GM21390 (cell line): ENCODE data around the gene BDNF.

ENCODE experiments used
- ATAC-seq: cut with Tn5 transposase; IDR thresholded peaks from one replicate; pipeline ENCODE4 v1.9.1; 2021; ENCODE audit not compliant: unreplicated experiment

Gene BDNF

GRCh38 chr11:27626938-27627586, 73.2 kb downstream of the BDNF start:
- no peak for ATAC-seq

GRCh38 chr11:27626269-27626937, 73.9 kb downstream of the BDNF start:
- no peak for ATAC-seq

DNA sequence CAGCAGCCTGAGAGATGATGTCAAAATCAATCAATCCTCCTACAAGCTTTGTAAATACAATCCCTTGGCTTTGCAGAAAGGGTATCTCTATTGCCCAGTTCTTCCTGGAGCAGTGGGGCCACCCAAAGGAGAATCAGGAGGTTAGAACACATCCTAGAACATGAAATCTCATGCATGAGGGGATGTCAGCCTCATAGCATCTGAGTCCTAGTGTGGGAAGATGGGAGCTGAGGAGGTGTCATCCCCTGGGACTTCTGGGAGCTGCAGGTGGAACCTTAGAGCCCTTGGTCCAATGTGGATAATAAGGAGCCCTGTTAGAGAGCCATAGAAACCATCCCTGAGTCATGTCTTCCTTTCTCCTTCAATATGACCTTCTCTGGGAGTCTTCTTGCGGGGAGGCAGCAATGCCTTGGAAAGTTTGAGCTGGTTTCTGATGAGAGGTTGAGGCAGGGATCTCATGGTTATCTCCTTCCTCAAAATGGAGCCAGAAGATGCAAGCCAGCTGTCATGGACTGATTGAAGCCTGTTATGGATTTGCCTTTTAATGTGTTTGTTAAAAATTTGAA, 74.8 kb downstream of the BDNF start:
- ATAC-seq, result no peak

DNA sequence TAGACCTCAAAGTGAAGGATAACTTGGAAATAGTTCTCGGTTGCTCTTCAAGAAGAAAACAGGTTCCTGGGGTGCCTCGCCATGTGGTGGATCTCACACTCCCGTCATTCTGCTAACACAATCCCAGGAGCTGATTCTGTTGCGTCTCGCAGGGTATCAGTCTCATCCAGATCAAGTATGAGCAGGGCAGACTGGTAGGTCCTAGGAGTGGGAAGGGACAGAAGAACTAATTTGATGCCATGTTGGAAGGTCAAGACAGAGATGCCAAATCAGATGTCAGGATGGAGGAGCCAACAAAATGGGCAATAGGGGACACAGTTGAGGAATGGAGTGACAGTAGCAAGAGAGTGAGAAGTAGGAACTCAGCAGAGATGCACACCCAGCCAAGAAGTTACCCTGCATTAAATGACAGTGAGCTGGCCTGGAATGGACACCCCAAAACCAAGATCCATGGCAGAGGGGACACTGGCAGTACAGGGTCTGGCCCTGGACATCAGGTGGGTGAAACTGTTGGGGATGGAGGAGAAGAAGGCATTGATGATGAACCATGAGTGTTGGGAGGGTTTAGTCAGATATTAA, 76.2 kb downstream of the BDNF start:
- no peak for ATAC-seq

DNA sequence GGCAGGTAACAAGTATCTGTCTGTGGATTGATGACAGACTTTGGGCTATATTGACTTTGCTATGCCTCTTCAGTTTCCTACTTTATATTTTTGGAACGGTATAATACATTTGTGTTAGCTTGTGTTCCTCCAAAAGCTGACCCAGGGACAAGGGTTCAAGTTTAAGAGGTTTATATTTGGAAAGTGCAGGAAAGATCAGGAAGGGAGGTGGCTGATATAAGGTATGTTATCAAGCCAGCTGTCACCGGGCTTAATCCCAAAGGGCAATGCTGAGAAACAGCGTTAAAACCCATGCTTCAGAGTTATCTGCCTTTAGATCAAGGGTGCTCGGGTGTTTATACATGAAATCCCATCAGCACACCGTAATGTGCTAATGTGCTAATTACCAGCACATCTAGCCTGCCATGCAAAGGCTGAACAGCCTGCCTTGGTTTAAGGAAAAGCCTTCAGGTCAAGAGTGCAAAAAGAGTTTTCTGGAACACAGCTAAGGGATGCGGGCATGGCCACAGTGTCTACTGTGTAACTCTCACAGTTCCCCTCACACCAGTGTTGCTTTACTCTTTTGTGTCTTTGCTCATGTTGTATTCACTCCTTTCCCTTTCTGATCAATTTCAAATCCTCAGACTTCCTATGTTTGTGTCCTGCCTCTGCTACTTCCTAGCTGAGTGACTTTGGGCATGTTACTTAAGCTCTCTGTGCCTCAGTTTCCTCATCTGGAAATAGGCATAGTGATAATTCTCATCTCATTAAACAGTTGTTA, 77.5 kb downstream of the BDNF start:
- no peak for ATAC-seq

DNA sequence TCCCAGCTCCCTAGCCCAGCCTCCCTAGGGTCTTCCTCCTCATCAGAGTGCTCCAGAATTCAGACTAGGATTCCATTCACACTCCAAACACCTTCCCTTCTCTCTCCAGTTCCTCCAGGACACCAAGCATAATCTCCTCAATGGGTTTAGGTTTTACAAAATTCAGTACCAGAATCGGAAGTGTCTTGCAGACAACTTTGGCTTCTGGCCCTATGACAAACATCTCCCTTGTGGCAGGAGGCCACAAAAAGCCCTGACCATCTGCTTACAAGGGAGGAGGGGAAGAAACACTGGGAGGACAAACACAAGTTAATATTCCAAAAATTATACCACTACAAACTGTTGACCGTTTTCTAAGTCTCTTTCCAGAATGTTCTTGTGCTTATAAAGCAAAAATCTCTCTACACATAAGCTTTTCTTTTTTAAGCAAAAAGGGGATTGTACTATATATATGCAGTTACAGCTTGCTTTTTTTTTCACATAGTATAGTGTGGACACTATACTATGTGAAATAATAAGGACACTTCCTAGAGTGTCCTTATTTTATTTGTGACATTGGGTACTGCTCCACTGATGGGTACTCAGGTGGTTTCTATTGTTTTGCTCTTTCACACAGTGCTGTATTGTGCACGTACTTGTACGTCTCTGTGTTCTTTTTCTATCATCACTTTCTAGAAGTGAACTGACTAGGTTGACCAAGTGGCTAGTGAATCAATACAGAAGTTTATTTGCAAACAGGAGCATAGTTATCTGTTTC, 78.7 kb downstream of the BDNF start:
- no peak for ATAC-seq

DNA sequence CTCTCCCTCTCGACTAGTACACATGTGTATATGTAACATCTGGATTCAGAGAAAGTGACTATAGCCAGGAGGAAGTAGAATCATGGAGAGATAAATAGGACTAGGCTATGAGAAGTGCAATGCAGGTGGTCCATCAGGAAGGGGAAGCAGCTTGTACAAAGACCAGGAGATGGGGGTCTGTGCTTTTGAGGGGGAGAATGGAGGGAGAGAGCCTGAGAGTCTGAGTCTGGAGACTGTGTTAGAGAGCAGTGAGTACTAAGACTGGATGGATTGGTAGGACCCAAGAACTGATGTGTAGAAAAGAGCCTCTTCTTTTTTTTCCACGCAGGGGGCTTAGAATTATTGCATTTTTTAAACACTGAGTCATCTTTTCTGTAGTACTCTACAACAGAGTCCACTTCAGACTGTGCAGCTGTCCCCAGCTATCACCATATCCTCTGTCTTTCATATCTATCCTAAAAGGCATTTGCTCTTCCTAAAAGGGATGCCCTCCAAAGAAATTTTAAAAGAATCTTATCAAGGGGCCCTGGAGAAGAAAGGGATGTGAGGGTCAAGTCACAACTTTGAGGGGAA, 80.4 kb downstream of the BDNF start:
- no peak for ATAC-seq

DNA sequence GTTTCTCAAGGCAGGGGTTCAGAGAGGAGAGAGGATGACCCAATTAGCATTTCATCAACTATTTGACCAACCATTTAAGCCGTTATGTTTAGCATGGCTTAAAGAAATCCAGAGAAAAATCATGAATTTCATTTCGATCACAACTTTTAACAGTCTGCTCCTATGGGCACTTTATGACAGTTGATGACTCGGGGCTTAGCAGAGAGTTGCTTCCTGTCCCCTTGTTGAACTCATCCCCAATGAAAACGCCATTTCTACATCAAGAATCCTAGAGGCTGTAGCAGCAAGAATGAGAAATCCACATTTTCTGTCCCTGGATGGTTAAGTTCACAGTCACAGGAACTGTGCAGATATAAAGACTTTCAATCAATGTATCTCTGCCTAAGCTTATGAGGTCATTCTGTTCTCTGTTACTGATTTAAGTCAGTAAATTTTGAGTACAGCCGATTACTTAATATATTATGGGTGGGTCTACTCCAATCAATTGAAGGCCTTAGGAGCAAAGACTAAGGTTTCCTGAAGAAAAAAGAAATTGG, 81.1 kb downstream of the BDNF start:
- ATAC-seq, result no peak

DNA sequence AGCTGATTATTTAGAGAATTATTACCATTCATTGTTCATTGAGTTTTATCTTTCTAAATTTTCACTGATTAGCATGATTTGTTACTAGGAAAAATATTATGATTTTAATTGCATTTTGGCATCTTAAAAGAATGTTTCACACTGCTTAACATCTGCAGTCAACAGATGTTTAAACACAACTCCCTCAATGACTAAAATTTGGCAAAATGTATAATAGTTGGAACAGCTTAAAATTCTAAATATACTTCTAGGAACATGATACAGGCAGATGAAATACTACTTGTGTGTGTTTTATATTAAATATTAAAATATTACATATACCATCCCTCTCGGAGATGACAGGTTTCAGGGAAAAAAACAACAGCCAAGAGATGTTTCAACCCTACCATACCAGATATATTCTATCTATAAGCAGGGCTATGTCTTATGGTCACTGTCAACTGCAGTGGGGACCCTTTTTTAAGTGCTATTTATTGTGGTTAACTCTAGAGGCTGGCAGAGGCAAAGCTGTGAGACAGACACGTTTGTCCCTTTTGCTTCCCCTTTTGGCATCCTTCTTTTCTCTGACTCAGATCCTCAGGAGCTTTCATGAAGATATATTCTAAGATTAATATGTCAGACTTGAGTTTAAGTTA, 81.9 kb downstream of the BDNF start:
- no peak for ATAC-seq

- no peak for ATAC-seq
Measured at GRCh38 chr11:27616711-27617110, 83.5 kb downstream of the BDNF start.

GRCh38 chr11:27615833-27616232, 84.4 kb downstream of the BDNF start:
- no peak for ATAC-seq

GRCh38 chr11:27614092-27614491, 86.2 kb downstream of the BDNF start:
- no peak for ATAC-seq

DNA sequence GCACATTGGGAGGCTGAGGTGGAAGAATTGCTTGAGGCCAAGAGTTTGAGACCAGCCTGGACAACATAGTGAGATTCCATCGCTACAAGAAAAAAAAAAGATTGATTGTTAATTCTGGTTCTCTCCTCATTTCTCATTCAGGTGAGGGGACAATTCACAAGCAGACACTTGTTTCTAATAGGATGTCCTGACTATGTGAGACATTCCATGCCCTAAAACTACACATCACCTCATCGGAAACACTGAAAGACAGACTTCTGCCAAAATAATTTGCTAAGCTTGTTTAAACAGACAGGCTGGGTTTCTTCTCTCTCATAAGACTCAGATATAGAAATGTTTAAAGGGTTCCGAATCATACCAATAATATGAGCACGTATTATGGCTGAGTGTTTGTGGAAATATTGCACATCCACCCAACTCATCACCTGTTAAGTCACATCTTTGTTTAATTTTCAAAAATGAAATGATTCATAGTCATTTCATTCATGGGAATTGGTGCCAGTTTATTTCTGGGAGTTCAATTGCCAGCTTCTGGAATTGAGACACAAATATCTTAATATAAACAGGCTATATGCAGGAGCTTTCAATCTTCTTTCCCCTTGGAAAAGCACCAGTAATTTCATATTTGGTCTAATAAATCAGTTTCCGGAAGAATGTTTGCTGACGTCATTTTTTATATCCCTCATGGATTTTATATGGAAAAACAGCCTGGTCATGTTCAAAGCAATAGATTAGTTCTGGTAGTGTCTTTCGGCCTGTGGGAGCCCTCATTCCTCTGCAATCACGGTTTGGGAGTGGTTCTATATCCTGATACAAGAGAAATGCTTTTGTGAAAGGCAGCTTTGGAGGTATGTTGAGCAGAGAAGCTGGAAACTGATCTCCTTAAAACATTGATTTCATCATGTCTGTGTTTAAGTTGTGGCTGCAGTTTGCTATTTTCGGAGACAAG, 87.0 kb downstream of the BDNF start:
- ATAC-seq, result no peak

DNA sequence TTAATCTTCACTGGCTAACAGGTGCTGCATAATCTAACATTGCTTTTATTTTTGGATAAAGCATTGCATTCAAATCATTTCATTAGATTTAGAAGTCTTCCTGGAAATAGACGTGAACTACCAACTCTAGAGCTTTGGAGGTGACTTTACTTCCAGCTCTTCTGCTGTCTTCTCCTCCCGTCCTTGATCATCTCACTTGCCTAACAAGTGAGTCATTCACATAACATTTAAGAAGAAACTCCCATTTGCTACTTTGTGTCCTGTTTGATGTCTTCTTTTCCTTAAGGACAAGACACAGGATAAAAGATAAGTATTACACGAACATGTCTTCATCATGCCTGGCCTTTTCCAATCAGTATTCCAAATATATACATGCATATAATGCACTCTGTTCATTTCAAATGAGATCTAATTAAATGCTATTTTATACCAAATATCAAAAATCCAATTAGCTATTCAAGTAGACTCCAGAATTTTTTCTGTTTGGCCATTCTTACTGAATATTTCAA, 88.3 kb downstream of the BDNF start:
- no peak for ATAC-seq

GRCh38 chr11:27611390-27611789, 88.9 kb downstream of the BDNF start:
- no peak for ATAC-seq

GRCh38 chr11:27610946-27611345, 89.3 kb downstream of the BDNF start:
- no peak for ATAC-seq

DNA sequence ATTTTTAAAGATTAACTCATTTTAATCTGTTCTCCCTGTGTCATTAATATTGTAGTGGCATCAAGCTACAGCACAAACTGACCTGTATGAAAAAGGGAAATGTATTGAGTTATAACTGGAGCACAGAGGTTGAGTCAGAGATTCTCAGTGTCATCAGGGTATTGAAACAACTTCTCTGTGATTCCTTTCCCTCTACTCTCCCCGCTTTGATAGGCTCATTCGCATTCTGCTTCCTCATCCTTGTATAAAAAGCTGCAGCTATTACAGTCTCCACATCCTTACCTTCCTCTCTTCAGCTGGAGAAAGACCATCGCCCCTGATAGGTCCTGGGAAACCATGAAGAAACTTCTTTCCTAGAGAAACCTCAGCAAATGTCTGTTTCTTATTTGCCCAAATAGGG, 90.0 kb downstream of the BDNF start:
- ATAC-seq, result no peak

- ATAC-seq, result no peak
Measured at GRCh38 chr11:27608951-27609350, 91.3 kb downstream of the BDNF start.
